ENCODE data around the gene KLHL29. TPM values are rescaled to one million over a fixed set of nuclear protein-coding genes. Genes with fewer than 3 reads are reported as not detected.

Gene KLHL29
- total RNA-seq, 1 donor from 2014 or later, result 16.3 TPM

DNA sequence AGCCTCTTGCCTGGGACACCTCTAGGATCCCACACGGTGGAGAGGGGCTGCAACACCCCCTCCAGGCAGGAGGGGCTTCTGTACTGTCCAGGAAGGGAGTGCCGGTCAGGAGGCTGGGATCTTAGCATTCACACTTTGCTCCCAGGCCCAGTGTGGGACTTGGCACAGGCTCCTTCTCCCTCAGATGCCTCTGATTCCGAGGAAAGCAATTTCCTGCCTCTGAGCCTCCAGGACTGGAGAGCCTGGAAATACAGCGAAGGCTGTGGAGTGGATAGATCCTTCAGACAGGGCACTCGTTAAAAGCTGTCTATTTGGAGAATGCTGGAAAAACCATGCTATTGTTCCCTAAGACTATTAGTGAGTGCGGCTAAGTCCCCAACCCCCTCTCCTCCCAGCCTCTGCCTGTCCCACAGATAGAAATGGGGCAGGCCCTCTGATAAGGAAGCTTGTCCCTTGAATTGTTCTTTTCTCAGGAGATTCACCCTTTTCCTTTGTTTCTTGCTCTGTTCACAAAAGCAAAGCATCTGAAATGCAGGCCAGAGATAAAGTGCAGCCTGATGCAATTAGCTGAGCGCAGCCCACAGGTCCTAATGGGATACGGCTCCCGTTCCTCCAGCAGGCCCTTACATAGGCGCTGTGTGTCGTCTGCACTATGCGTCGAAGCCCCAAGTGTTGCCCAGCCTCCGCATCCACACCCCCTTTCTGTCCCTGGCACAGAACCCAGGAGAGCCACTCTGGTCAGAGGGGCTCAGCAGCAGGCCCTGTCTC is 252.2 kb downstream of the KLHL29 start:
- Histone ChIP-seq H3K4me3 (no peak overlapping the region), H3K27me3 (no peaks in the 10 kb centered on the region), H3K9me3 (no peaks in the 10 kb centered on the region), H3K36me3 (peaks cover 0 to 12% of the 10 kb centered on the region in 2 donors), H3K4me1 (peaks cover 2 to 10% of the 10 kb centered on the region in 2 donors), H3K27ac (peak overlapping the region; percentile 45 to 56)
- intact Hi-C loops (cut with DNase I), result no loop called here
- DNase-seq (ENCODE audit: low spot score in 2 of 2), result no peak
- TF ChIP-seq, protein P1, sequence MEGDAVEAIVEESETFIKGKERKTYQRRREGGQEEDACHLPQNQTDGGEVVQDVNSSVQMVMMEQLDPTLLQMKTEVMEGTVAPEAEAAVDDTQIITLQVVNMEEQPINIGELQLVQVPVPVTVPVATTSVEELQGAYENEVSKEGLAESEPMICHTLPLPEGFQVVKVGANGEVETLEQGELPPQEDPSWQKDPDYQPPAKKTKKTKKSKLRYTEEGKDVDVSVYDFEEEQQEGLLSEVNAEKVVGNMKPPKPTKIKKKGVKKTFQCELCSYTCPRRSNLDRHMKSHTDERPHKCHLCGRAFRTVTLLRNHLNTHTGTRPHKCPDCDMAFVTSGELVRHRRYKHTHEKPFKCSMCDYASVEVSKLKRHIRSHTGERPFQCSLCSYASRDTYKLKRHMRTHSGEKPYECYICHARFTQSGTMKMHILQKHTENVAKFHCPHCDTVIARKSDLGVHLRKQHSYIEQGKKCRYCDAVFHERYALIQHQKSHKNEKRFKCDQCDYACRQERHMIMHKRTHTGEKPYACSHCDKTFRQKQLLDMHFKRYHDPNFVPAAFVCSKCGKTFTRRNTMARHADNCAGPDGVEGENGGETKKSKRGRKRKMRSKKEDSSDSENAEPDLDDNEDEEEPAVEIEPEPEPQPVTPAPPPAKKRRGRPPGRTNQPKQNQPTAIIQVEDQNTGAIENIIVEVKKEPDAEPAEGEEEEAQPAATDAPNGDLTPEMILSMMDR (IDR thresholded peaks at IDR 0.05), result no peak

DNA sequence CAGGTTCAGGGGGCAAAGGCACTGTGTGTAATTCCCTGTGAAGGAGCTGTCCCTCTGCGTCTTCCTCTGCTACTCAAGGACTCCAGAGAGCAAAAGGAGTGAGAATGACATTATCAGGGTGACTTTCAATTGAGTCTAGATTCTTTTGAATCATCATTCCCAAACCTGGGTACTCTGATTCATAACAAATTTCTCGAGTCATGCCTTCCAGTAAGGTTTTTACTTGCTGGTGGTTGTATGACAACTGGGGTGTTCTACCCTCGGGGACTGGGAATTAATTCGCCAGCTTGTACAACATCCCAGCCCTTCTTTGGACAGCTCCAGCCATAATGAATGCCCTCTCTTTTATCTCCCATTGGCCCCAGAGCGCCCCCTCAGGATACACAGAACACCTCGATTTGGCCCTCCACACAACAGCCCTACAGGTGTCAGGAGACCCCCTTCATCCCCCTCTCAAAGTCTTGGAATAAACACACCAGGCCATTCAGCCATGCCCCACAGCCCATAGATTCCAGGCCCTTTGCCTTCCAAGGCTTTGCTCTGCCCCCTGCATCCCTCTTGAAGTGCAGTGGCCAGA is 254.5 kb downstream of the KLHL29 start:
- no peak overlapping the region for H3K4me3 ChIP-seq
- H3K27ac ChIP-seq, result no peak overlapping the region
- no peak for DNase-seq (ENCODE audit: low spot score in 2 of 2)
- H3K4me1 ChIP-seq, result peaks cover 2 to 10% of the 10 kb centered on the region in 2 donors
- TF ChIP-seq, protein P1 (IDR thresholded peaks at IDR 0.05), result no peak
- intact Hi-C loops (cut with DNase I), result no loop called here
- no peaks in the 10 kb centered on the region for H3K9me3 ChIP-seq
- H3K36me3 ChIP-seq, result peaks cover 12 to 25% of the 10 kb centered on the region in 2 donors
- no peaks in the 10 kb centered on the region for H3K27me3 ChIP-seq

DNA sequence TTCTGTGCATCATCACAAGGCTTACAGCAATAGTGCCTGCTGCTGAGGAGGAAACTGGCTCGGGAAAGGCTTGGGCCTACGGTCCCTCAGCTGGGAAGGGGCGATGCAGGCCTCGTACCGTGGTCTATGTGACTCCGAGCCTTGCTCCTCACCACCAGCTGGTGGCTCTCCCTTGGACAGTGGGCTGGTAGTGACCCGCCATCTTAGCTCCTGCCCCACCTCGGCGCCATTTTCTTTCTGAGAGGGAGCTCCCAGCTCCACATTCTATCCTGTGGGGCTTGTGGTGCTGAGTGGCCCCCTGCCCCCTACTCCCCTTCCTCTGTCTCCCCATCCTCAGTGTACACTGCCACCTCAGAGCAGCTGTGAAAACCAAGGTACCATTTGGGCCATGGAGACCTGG is 255.7 kb downstream of the KLHL29 start:
- TF ChIP-seq, protein P1 (IDR thresholded peaks at IDR 0.05), result no peak
- no peaks in the 10 kb centered on the region for H3K27me3 ChIP-seq
- H3K4me3 ChIP-seq, result no peak overlapping the region
- H3K27ac ChIP-seq, result no peak overlapping the region
- no peaks in the 10 kb centered on the region for H3K9me3 ChIP-seq
- H3K4me1 ChIP-seq, result peaks cover 2 to 10% of the 10 kb centered on the region in 2 donors
- peaks cover 12 to 25% of the 10 kb centered on the region in 2 donors for H3K36me3 ChIP-seq
- DNase-seq (ENCODE audit: low spot score in 2 of 2), result no peak
- intact Hi-C loops (cut with DNase I), result no loop called here

DNA sequence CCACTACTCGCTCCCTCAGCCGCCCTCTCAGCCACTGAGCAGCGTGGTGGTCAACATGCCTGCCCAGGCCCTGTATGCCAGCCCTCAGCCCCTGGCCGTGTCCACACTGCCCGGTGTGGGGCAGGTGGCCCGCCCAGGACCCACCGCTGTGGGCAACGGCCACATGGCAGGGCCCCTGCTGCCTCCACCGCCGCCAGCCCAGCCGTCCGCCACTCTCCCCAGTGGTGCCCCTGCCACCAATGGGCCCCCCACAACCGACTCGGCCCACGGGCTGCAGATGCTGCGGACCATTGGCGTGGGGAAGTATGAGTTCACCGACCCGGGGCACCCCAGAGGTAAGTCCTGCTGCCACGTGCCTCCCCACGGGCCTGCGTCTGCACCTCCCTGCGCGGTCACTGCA is 257.5 kb downstream of the KLHL29 start:
- Histone ChIP-seq H3K9me3 (no peaks in the 10 kb centered on the region), H3K27me3 (no peaks in the 10 kb centered on the region), H3K4me1 (peaks cover 0 to 1% of the 10 kb centered on the region in 2 donors), H3K36me3 (peaks cover 12 to 25% of the 10 kb centered on the region in 2 donors), H3K27ac (no peak overlapping the region), H3K4me3 (no peak overlapping the region)
- TF ChIP-seq, protein P1 (IDR thresholded peaks at IDR 0.05), result no peak
- intact Hi-C loops (cut with DNase I), result no loop called here
- DNase-seq (ENCODE audit: low spot score in 2 of 2), result no peak

DNA sequence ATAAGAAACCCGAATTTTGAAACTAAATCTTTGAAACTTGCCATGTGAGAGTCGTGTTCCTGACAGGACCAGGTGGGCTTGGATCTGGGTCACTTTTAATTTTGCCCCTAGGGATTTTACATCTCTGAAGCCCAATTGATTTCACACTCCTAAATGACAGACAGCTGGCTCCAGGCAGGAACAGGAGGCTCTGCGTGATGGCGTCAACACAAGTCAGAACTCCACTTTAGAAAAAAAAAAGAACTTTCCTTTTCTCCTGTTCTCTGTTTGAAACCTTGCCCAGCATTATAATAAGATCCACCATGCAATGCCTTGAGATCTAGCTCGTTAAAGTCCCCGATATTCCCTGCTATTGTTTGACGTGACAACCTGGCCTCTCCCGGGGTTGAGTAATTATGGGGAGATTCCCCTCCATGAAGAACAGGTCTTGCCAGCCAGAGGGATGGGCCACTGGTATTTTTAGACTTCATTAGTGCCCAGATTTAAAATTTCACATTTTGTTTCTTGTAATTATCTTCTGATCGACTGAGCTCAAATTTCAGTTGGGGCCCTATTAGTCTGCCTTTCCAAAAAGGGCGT is 260.3 kb downstream of the KLHL29 start:
- TF ChIP-seq, protein P1 (IDR thresholded peaks at IDR 0.05), result no peak
- no peak overlapping the region for H3K4me3 ChIP-seq
- peaks cover 12 to 19% of the 10 kb centered on the region in 2 donors for H3K36me3 ChIP-seq

More for the DNA sequence above, 260.3 kb downstream of the KLHL29 start:
- no peaks in the 10 kb centered on the region for H3K27me3 ChIP-seq
- no peaks in the 10 kb centered on the region for H3K9me3 ChIP-seq
- DNase-seq (ENCODE audit: low spot score in 2 of 2), result no peak
- no peaks in the 10 kb centered on the region for H3K4me1 ChIP-seq
- H3K27ac ChIP-seq, result no peak overlapping the region
- intact Hi-C loops (cut with DNase I), result no loop called here
